Fibroblast of pulmonary artery (primary cell): Measurements from ENCODE around the gene NRM.
"Not testable (repeated sequence)": the region's sequence is repeated elsewhere in the genome, so short reads cannot be mapped to it uniquely, and the experiment has no call there.

Experiments
- DNase-seq: peaks from one replicate; pipeline ENCODE4 v3.0.0-alpha.2; 2010; ENCODE audit warnings: low read depth
- H3K4me3 ChIP-seq: replicated peaks from 2 replicates; pipeline ENCODE4 v1.5.1; 2011; ENCODE audit warnings: low read depth, mild to moderate bottlenecking, control low read depth, low read length, moderate library complexity
- CTCF ChIP-seq: IDR thresholded peaks from 2 replicates; pipeline ENCODE4 v1.5.1; 2011; ENCODE audit warnings: mild to moderate bottlenecking, control low read depth, low read length, inconsistent platforms; ENCODE audit errors: missing control alignments

NRM gene

GRCh38 chr6:30664994-30665767 lies 25.6 kb downstream of the NRM start:
- no peak overlapping the region for H3K4me3 ChIP-seq
- DNase-seq = no peak
- no peak for TF ChIP-seq CTCF

GRCh38 chr6:30657922-30658321 lies 32.9 kb downstream of the NRM start:
- not testable (repeated sequence) for DNase-seq, H3K4me3 ChIP-seq

GRCh38 chr6:30657454-30657853 lies 33.3 kb downstream of the NRM start:
- TF ChIP-seq CTCF = no peak
- H3K4me3 ChIP-seq = no peak overlapping the region
- DNase-seq = no peak

GRCh38 chr6:30656513-30656912 lies 34.3 kb downstream of the NRM start:
- DNase-seq = no peak
- TF ChIP-seq CTCF = no peak

GRCh38 chr6:30655743-30656094 lies 35.1 kb downstream of the NRM start:
- no peak overlapping the region for H3K4me3 ChIP-seq
- no peak for TF ChIP-seq CTCF
- no peak for DNase-seq

More at GRCh38 chr6:30656513-30656912, 34.3 kb downstream of the NRM start:
- no peak overlapping the region for H3K4me3 ChIP-seq

- H3K4me3 ChIP-seq = no peak overlapping the region
- DNase-seq = no peak
- TF ChIP-seq CTCF = no peak
These were observed 35.7 kb downstream of the NRM start for GRCh38 chr6:30654798-30655742.

- TF ChIP-seq CTCF = no peak
- H3K4me3 ChIP-seq = no peak overlapping the region
- DNase-seq = no peak
These were observed 39.6 kb downstream of the NRM start for GRCh38 chr6:30651143-30651542.
